ENCODE measurements around the gene ANKRD44. TPM values are rescaled to one million over a fixed set of nuclear protein-coding genes. Genes with fewer than 3 reads are reported as not detected.

ANKRD44 gene
- total RNA-seq, 1 donor from 2014 or later: 12.0 TPM

DNA sequence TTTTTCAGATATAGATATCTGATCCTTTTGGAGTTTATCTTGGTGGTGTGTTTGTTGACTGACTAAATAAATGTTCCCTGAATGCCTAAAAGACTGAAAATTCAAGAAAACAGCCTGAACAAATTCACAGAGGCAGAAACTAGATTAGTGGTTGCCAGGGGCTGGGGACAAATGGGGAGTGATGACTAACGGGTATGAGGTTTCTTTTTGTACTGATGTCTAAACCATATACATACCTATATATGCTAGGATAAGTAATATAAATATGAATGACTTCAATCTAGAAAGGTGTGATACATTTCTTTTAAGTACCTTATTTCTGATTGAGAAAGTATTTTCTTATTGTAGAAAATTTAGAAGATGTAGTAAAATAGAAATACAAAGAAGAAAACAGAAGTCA is 207.2 kb downstream of the ANKRD44 start:
- Mint-ChIP-seq H3K9me3 (ENCODE audit: unreplicated experiment) (no peaks in the 10 kb centered on the region), H3K4me1 (ENCODE audit: low read depth, unreplicated experiment) (peaks cover 1% of the 10 kb centered on the region), H3K27ac (ENCODE audit: unreplicated experiment) (no peak overlapping the region), H3K36me3 (ENCODE audit: unreplicated experiment) (no peaks in the 10 kb centered on the region), H3K27me3 (ENCODE audit: unreplicated experiment) (no peaks in the 10 kb centered on the region), H3K4me3 (ENCODE audit: unreplicated experiment) (no peak overlapping the region)
- TF ChIP-seq CTCF (IDR thresholded peaks at IDR 0.05; ENCODE audit: partially characterized antibody, unreplicated experiment): no peak
- no peak for DNase-seq

GRCh38 chr2:197102231-197102630 is 208.3 kb downstream of the ANKRD44 start:
- no peaks in the 10 kb centered on the region for H3K4me1 Mint-ChIP-seq (ENCODE audit: low read depth, unreplicated experiment)
- H3K36me3 Mint-ChIP-seq (ENCODE audit: unreplicated experiment): no peaks in the 10 kb centered on the region
- H3K27me3 Mint-ChIP-seq (ENCODE audit: unreplicated experiment): no peaks in the 10 kb centered on the region
- H3K27ac Mint-ChIP-seq (ENCODE audit: unreplicated experiment): no peak overlapping the region
- no peak overlapping the region for H3K4me3 Mint-ChIP-seq (ENCODE audit: unreplicated experiment)
- no peak for TF ChIP-seq CTCF (IDR thresholded peaks at IDR 0.05; ENCODE audit: partially characterized antibody, unreplicated experiment)
- no peak for DNase-seq
- no peaks in the 10 kb centered on the region for H3K9me3 Mint-ChIP-seq (ENCODE audit: unreplicated experiment)

DNA sequence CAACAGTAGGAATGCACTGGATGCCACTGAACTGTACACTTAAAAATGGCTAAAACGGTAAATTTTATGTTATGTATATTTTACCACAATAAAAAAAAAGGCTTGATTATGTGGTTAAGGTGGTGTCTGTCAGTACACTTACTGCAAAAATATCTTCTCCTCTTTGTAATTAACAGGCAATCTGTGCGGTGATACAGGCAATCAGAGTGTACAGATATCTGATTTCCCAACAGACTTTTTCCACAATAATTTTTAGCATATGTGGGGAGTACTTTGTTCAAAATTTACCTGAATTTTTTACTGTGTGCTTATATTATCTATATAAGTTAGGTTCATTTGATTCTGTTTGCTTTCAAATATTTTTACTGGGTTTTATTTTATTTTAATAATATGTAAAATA is 209.1 kb downstream of the ANKRD44 start:
- Mint-ChIP-seq H3K27me3 (ENCODE audit: unreplicated experiment) (no peaks in the 10 kb centered on the region), H3K27ac (ENCODE audit: unreplicated experiment) (no peak overlapping the region), H3K4me3 (ENCODE audit: unreplicated experiment) (no peak overlapping the region), H3K4me1 (ENCODE audit: low read depth, unreplicated experiment) (no peaks in the 10 kb centered on the region), H3K9me3 (ENCODE audit: unreplicated experiment) (no peaks in the 10 kb centered on the region), H3K36me3 (ENCODE audit: unreplicated experiment) (no peaks in the 10 kb centered on the region)
- no peak for DNase-seq
- no peak for TF ChIP-seq CTCF (IDR thresholded peaks at IDR 0.05; ENCODE audit: partially characterized antibody, unreplicated experiment)

DNA sequence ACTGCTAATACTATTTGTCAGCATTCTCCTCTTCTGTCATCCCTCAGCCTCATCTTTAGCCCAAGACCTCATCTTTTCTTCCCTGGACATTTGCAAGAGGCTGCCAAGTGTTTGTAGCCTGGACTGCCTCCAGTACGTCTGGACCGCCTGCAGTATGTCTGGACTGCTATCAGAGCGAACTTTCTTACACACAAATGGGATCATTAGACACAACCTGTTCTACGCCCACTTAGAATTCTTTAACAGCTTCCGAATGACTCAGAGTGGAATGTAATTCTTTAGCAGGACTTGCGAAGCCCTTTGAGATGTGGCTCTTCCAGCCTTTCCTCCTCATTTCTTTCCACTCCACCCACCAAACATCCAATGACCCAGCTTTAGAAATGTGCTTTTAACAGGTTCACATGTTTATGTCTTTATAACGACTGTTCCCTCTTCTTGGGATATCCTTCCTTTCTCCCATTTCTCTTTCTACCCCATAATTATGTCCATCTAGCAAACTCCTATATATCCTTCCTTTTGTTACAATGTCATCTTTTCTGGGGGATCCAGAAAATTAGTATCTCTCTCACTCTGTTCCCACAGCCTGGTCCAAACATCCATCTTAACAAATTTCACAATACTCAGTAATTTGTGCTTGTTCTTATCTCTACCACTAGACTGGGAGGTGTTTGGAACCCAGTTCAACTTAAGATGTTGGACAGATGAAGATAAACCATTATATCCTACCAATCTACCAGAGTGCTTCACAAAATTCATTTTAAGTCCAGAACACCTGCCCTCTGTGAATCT is 212.8 kb downstream of the ANKRD44 start:
- Mint-ChIP-seq H3K4me3 (ENCODE audit: unreplicated experiment) (no peak overlapping the region), H3K36me3 (ENCODE audit: unreplicated experiment) (no peaks in the 10 kb centered on the region), H3K27me3 (ENCODE audit: unreplicated experiment) (no peaks in the 10 kb centered on the region), H3K4me1 (ENCODE audit: low read depth, unreplicated experiment) (no peaks in the 10 kb centered on the region), H3K9me3 (ENCODE audit: unreplicated experiment) (no peaks in the 10 kb centered on the region), H3K27ac (ENCODE audit: unreplicated experiment) (no peak overlapping the region)
- no peak for DNase-seq
- no peak for TF ChIP-seq CTCF (IDR thresholded peaks at IDR 0.05; ENCODE audit: partially characterized antibody, unreplicated experiment)

- Mint-ChIP-seq H3K27ac (ENCODE audit: unreplicated experiment) (no peak overlapping the region), H3K9me3 (ENCODE audit: unreplicated experiment) (no peaks in the 10 kb centered on the region), H3K4me1 (ENCODE audit: low read depth, unreplicated experiment) (peaks cover 8% of the 10 kb centered on the region), H3K27me3 (ENCODE audit: unreplicated experiment) (no peaks in the 10 kb centered on the region), H3K4me3 (ENCODE audit: unreplicated experiment) (no peak overlapping the region), H3K36me3 (ENCODE audit: unreplicated experiment) (no peaks in the 10 kb centered on the region)
- no peak for TF ChIP-seq CTCF (IDR thresholded peaks at IDR 0.05; ENCODE audit: partially characterized antibody, unreplicated experiment)
- DNase-seq: no peak
Measured at GRCh38 chr2:197096649-197097048, 213.9 kb downstream of the ANKRD44 start.
